Measurements from ENCODE around the gene MAPK8.

The MAPK8 gene

DNA sequence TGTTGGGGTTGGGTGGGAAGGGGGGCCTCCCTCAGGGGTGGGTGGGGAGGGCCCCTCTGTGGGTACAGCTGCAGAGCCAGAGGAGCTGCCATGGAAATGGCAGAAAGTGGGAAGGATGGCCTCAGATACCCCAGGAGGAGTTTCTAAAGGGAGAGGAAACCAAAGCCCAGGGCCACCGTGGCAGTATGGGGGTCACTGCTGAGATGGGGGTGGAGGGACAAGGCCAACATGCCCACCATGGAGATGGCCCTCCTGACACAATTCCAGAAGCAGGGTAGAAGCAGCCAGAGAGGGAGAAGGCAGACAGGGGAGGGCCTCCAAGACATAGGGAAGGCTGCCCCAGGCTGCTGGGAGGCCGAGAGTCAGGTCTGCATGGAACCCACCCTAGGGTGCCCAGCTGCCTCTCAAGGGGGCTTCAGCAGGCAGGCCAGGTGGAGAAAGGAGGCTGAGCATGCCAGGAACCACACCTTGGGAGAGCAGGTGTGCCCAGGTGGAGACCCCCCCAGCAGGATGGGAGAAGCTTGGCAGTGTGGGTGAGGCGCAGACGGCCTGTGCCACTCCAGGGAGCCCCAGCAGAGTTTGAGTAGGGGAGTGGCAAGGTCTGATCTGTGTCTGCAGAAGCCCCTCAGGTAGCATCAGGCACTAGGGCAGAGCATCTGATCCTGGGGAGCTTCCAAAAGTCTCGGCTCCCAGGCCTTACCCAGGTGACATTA is 151.6 kb downstream of the MAPK8 start:
- H3K9me3 ChIP-seq (ENCODE audit: insufficient read depth, low read depth, low read length) = no peaks in the 10 kb centered on the region
- H3K4me3 ChIP-seq (ENCODE audit: low read length) = no peak overlapping the region
- no peak overlapping the region for H3K9ac ChIP-seq (ENCODE audit: low read depth, low read length)
- H3K27me3 ChIP-seq (ENCODE audit: insufficient read depth, low read length) = no peaks in the 10 kb centered on the region
- no peaks in the 10 kb centered on the region for H3K36me3 ChIP-seq (ENCODE audit: insufficient read depth, low read length)
- no peak overlapping the region for H3K27ac ChIP-seq (ENCODE audit: low read depth, low read length)
- 78% methylated on average over 5 of the region's 5 CpGs for WGBS
- no peaks in the 10 kb centered on the region; the same call in 1 of the 2 replicates for H3K4me1 ChIP-seq (ENCODE audit: insufficient read depth, low read length)

DNA sequence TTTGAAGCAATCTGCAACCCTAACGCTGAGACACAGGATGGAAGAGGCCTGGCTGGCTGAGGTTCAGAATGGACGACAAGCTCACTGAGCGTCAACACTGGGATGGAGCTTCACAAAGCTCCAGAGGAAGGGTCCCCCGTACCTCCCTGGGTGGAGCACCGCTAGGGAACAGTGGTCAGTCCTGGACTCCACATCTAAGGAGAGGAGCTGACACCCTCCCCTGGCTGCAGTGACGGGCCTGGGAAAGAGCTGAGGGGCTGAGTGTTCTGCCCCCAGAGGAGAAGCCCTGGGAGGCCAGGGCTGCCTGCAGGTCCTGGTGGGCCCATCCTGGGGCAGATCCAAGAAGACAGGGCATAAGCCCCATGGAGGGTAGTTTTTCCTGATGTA is 152.2 kb downstream of the MAPK8 start:
- WGBS = 70% methylated on average over 6 of the region's 6 CpGs
- Histone ChIP-seq H3K36me3 (ENCODE audit: insufficient read depth, low read length) (no peaks in the 10 kb centered on the region), H3K9me3 (ENCODE audit: insufficient read depth, low read depth, low read length) (no peaks in the 10 kb centered on the region), H3K4me1 (ENCODE audit: insufficient read depth, low read length) (no peaks in the 10 kb centered on the region; the same call in 1 of the 2 replicates), H3K9ac (ENCODE audit: low read depth, low read length) (no peak overlapping the region), H3K27me3 (ENCODE audit: insufficient read depth, low read length) (no peaks in the 10 kb centered on the region), H3K4me3 (ENCODE audit: low read length) (no peak overlapping the region), H3K27ac (ENCODE audit: low read depth, low read length) (no peak overlapping the region)

DNA sequence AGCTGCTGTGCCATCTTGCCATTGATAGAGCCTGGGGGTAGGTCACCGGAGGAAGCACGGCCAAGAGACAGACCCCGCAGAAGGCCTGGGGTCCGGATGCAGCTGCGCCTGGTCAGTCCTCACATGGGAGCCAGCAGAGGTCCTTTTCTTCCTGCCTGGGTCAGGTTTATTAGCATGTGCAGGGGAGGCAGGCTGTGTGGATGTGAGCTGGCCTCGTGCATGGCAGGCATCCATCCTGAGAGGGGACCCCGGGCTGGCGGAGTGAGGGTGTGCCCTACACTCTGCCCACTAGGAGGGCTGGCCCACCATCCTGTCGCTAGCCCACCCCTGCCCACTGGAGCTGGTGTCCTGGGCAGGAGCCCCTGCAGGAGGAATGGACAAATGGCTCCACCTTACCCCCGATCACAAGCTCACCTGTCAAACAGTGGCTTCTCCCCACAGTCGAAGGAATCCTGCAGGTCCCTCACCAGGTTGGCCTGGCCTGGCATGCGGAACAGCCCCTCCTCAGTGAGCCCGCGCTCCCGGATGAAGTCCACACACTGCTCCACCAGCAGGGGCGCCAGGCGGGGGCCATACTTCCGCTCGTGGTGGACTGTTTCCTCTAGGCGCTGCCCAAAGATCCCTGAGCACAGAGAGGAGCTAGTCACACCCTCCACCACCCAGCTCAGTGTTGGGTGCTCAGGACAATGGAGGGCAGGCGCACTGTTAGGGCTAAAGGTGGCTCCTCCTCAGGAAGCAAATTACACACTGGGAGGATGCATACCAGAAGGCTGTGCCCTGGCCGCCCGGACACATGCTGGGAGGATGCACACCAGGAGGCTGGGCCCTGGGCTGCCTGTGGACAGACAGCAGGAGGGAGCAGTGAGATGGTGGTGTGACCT is 153.0 kb downstream of the MAPK8 start:
- Histone ChIP-seq H3K27ac (ENCODE audit: low read depth, low read length) (no peak overlapping the region), H3K9me3 (ENCODE audit: insufficient read depth, low read depth, low read length) (no peaks in the 10 kb centered on the region), H3K4me3 (ENCODE audit: low read length) (no peak overlapping the region), H3K36me3 (ENCODE audit: insufficient read depth, low read length) (no peaks in the 10 kb centered on the region), H3K9ac (ENCODE audit: low read depth, low read length) (no peak overlapping the region), H3K27me3 (ENCODE audit: insufficient read depth, low read length) (no peaks in the 10 kb centered on the region), H3K4me1 (ENCODE audit: insufficient read depth, low read length) (no peaks in the 10 kb centered on the region; the same call in 1 of the 2 replicates)
- 88% methylated on average over 23 of the region's 23 CpGs for WGBS

- H3K4me1 ChIP-seq (ENCODE audit: insufficient read depth, low read length) = no peaks in the 10 kb centered on the region; the same call in 1 of the 2 replicates
- no peaks in the 10 kb centered on the region for H3K9me3 ChIP-seq (ENCODE audit: insufficient read depth, low read depth, low read length)
- H3K36me3 ChIP-seq (ENCODE audit: insufficient read depth, low read length) = no peaks in the 10 kb centered on the region
- no peak overlapping the region for H3K4me3 ChIP-seq (ENCODE audit: low read length)
- H3K27ac ChIP-seq (ENCODE audit: low read depth, low read length) = no peak overlapping the region
- WGBS = 88% methylated on average over 2 of the region's 2 CpGs
- no peaks in the 10 kb centered on the region for H3K27me3 ChIP-seq (ENCODE audit: insufficient read depth, low read length)
- H3K9ac ChIP-seq (ENCODE audit: low read depth, low read length) = no peak overlapping the region
Observed at GRCh38 chr10:48460182-48460581, 153.7 kb downstream of the MAPK8 start.

GRCh38 chr10:48461623-48462481 is 155.4 kb downstream of the MAPK8 start:
- Histone ChIP-seq H3K36me3 (ENCODE audit: insufficient read depth, low read length) (no peaks in the 10 kb centered on the region), H3K9me3 (ENCODE audit: insufficient read depth, low read depth, low read length) (no peaks in the 10 kb centered on the region), H3K4me3 (ENCODE audit: low read length) (no peak overlapping the region), H3K4me1 (ENCODE audit: insufficient read depth, low read length) (peaks cover 3% of the 10 kb centered on the region), H3K27me3 (ENCODE audit: insufficient read depth, low read length) (peaks cover 11% of the 10 kb centered on the region), H3K9ac (ENCODE audit: low read depth, low read length) (no peak overlapping the region), H3K27ac (ENCODE audit: low read depth, low read length) (no peak overlapping the region)
- WGBS = 95% methylated on average over 12 of the region's 12 CpGs

DNA sequence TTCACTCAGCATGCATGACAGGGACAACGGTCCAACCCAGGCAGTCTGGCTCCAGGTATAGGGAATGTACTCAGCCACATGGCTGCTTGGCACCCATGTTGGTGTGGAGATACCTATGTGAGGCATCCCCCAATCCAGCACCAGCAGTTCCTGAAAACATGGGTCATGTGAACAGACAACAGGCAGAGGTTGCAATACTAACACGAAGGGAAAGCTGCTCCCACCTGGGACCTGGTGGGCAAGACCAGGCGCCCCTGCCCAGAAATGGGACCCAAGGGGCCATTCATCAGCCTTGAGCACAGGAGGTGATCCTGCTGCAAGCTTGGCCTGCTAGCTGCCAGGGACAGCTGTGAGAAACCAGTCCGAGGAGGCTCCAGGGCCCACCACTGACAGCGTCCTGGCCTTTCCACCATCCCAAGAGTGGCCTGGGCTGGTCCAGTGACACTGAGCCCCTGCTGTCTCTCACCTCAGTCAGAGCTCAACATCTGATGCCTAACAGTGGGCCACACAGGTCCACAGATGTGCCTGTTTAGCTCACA is 156.1 kb downstream of the MAPK8 start:
- H3K4me3 ChIP-seq (ENCODE audit: low read length) = no peak overlapping the region
- peaks cover 16% of the 10 kb centered on the region for H3K27me3 ChIP-seq (ENCODE audit: insufficient read depth, low read length)
- no peak overlapping the region for H3K9ac ChIP-seq (ENCODE audit: low read depth, low read length)
- no peaks in the 10 kb centered on the region for H3K9me3 ChIP-seq (ENCODE audit: insufficient read depth, low read depth, low read length)
- H3K4me1 ChIP-seq (ENCODE audit: insufficient read depth, low read length) = peaks cover 3% of the 10 kb centered on the region
- WGBS = 90% methylated on average over 5 of the region's 5 CpGs
- no peaks in the 10 kb centered on the region for H3K36me3 ChIP-seq (ENCODE audit: insufficient read depth, low read length)
- no peak overlapping the region for H3K27ac ChIP-seq (ENCODE audit: low read depth, low read length)

DNA sequence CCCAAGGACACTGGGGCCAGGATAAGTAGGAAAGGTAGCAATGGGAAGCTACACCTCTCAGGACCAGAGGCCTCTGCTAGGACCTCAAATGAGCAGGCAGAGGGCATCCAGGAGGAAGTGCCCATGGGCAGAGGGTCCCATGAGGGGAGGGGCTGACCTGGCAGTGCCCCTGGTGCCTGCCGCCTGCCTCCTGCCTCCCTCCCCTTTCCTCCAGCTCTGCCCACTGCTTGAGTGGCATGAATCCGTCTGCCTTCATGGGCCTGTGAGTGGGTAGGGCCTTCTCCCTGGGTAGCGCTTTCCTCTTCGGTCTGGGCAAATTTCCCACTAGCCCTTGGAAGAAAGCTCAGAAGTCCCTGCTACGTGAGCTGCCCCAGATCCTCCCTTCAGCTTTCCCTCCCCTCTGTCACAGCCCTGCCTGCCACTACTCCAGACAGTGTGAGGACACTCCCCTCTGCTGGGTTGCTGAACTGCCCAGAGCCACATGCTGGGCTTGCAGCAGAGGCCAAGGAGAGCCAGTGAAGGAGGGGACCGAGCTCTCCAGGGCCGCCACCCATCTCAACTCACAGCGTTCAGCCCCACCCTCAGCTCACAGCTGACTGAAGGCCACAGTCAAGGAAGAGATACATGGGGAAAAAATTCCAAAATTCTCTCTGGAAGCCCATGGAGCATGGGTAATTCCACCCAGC is 157.0 kb downstream of the MAPK8 start:
- Histone ChIP-seq H3K27ac (ENCODE audit: low read depth, low read length) (no peak overlapping the region), H3K4me3 (ENCODE audit: low read length) (no peak overlapping the region), H3K9me3 (ENCODE audit: insufficient read depth, low read depth, low read length) (no peaks in the 10 kb centered on the region), H3K36me3 (ENCODE audit: insufficient read depth, low read length) (no peaks in the 10 kb centered on the region), H3K9ac (ENCODE audit: low read depth, low read length) (no peak overlapping the region), H3K4me1 (ENCODE audit: insufficient read depth, low read length) (peaks cover 3% of the 10 kb centered on the region), H3K27me3 (ENCODE audit: insufficient read depth, low read length) (peaks cover 22% of the 10 kb centered on the region)
- 67% methylated on average over 8 of the region's 8 CpGs for WGBS

GRCh38 chr10:48464121-48464870 is 157.8 kb downstream of the MAPK8 start:
- Histone ChIP-seq H3K36me3 (ENCODE audit: insufficient read depth, low read length) (no peaks in the 10 kb centered on the region), H3K9me3 (ENCODE audit: insufficient read depth, low read depth, low read length) (no peaks in the 10 kb centered on the region), H3K9ac (ENCODE audit: low read depth, low read length) (no peak overlapping the region), H3K4me1 (ENCODE audit: insufficient read depth, low read length) (peaks cover 3% of the 10 kb centered on the region), H3K27me3 (ENCODE audit: insufficient read depth, low read length) (peaks cover 22% of the 10 kb centered on the region), H3K27ac (ENCODE audit: low read depth, low read length) (no peak overlapping the region), H3K4me3 (ENCODE audit: low read length) (no peak overlapping the region)
- 88% methylated on average over 9 of the region's 9 CpGs for WGBS

DNA sequence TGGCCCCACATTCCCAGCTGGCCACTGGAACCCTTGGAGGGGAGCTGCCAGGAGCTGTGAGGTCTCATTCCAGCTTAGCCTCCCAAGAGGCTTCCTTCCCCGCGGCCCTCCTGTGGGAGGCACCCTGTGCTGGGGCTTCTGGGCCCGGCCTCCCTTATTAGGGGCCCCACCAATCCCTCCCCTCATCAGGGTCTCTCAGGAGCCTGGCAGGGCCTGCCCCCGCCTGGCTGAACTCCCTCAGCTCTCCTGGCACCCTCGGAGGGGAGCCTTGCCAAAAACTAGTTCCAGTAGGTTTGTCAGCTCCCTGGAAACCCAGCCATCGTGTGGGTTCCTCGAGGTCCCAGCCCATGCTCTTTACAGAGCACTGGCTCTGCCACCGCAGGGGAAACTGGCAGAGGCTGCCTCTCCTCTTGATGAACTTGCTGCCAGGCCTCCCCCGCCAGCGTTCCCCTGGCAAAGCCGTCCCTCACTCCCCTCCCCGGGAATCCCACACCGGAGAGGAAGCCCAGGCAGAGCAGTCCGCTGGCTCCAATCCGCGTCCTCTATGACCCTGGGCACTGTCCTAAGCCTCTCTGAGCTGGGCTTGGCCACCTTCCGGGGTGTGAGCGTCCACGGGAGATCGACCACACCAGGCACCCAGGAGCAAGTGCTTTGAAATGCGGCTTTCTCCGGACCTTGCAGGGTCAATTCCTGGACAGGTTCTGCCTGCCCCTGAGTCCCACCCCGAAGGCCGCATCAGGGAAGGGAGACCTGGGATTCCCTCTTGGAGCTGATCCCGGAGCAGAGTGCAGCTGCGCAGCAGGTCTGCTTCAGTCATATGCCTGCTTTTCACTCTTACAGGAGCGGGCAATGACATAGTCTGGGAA is 158.6 kb downstream of the MAPK8 start:
- H3K9ac ChIP-seq (ENCODE audit: low read depth, low read length) = no peak overlapping the region
- no peak overlapping the region for H3K4me3 ChIP-seq (ENCODE audit: low read length)
- WGBS = 81% methylated on average over 27 of the region's 27 CpGs
- H3K27me3 ChIP-seq (ENCODE audit: insufficient read depth, low read length) = peaks cover 22% of the 10 kb centered on the region
- H3K27ac ChIP-seq (ENCODE audit: low read depth, low read length) = no peak overlapping the region
- no peaks in the 10 kb centered on the region for H3K36me3 ChIP-seq (ENCODE audit: insufficient read depth, low read length)
- H3K9me3 ChIP-seq (ENCODE audit: insufficient read depth, low read depth, low read length) = no peaks in the 10 kb centered on the region
- H3K4me1 ChIP-seq (ENCODE audit: insufficient read depth, low read length) = peaks cover 7% of the 10 kb centered on the region
